ENCODE results near the gene PGBD2.

DNA sequence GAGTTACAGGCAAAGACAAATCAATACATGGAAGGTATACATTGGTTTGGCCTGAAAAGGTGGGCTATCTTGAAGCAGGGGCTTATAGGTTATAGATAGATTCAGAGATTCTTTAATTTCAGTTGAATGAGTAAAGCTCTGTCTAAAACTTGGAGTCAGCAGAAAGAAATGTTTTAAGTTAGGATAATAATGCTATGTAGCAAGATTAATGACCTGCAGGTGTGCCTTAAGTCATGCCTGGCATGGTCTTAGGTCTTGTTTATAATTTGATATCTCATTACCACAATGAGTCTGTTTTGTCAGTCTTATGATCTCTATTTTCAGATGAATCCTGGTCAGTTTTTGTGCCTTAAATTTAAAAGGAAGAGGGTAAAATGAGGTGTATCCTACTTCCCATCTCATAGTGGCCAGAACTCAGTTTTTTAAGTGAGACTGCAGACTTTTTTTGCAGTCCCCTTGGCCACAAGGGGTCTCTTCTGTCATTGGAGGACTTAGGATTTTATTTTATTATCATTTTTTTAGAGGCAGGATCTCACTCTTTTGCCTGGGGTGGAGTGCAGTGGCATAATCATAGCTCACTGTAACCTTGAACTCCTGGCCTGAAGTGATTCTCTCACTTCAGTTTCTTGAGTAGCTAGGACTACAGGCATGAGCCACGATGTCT, 21.3 kb upstream of the PGBD2 start:
- TF ChIP-seq, protein P1, sequence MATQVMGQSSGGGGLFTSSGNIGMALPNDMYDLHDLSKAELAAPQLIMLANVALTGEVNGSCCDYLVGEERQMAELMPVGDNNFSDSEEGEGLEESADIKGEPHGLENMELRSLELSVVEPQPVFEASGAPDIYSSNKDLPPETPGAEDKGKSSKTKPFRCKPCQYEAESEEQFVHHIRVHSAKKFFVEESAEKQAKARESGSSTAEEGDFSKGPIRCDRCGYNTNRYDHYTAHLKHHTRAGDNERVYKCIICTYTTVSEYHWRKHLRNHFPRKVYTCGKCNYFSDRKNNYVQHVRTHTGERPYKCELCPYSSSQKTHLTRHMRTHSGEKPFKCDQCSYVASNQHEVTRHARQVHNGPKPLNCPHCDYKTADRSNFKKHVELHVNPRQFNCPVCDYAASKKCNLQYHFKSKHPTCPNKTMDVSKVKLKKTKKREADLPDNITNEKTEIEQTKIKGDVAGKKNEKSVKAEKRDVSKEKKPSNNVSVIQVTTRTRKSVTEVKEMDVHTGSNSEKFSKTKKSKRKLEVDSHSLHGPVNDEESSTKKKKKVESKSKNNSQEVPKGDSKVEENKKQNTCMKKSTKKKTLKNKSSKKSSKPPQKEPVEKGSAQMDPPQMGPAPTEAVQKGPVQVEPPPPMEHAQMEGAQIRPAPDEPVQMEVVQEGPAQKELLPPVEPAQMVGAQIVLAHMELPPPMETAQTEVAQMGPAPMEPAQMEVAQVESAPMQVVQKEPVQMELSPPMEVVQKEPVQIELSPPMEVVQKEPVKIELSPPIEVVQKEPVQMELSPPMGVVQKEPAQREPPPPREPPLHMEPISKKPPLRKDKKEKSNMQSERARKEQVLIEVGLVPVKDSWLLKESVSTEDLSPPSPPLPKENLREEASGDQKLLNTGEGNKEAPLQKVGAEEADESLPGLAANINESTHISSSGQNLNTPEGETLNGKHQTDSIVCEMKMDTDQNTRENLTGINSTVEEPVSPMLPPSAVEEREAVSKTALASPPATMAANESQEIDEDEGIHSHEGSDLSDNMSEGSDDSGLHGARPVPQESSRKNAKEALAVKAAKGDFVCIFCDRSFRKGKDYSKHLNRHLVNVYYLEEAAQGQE (IDR thresholded peaks at IDR 0.05), result no peak
- TF ChIP-seq, protein P2, sequence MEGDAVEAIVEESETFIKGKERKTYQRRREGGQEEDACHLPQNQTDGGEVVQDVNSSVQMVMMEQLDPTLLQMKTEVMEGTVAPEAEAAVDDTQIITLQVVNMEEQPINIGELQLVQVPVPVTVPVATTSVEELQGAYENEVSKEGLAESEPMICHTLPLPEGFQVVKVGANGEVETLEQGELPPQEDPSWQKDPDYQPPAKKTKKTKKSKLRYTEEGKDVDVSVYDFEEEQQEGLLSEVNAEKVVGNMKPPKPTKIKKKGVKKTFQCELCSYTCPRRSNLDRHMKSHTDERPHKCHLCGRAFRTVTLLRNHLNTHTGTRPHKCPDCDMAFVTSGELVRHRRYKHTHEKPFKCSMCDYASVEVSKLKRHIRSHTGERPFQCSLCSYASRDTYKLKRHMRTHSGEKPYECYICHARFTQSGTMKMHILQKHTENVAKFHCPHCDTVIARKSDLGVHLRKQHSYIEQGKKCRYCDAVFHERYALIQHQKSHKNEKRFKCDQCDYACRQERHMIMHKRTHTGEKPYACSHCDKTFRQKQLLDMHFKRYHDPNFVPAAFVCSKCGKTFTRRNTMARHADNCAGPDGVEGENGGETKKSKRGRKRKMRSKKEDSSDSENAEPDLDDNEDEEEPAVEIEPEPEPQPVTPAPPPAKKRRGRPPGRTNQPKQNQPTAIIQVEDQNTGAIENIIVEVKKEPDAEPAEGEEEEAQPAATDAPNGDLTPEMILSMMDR (IDR thresholded peaks at IDR 0.05), result no peak
- no peak for TF ChIP-seq MAZ (IDR thresholded peaks at IDR 0.05; ENCODE audit: borderline replicate concordance, low read depth, low read length)

All from A549 (cell line).